ENCODE data around the gene TTLL11.

- no peak for TF ChIP-seq CTCF (conservative IDR thresholded peaks at IDR 0.05)
- TF ChIP-seq EZH2 (IDR thresholded peaks at IDR 0.05; ENCODE audit: low read depth) = no peak
These were observed 221.6 kb downstream of the TTLL11 start for GRCh38 chr9:121871431-121872025.

Measured in PC-9 (cell line).